ENCODE data around the gene IL17RA.

IL17RA gene

DNA sequence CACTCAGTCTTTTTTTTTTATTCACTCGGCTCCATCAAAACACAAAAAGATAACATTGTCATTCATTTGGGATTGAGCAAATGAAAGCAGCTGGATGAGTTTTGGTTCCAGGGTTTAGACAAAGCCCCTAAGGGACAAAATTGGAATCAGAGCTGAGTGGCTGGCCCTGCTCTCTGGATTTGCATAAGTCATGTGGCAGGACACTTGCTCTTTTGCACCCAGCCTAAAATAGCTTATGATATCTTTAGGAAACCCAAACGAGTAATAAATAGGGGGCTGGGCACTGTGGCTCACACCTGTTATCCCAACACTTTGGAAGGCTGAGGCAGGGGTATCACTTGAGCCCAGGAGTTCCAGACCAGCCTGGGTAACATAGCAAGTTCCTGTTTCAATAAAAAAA is 47.3 kb downstream of the IL17RA start:
- H3K9me3 ChIP-seq (ENCODE audit: control insufficient read depth, insufficient read depth, low read depth, low read length) = no peaks in the 10 kb centered on the region
- TF ChIP-seq, protein P1, sequence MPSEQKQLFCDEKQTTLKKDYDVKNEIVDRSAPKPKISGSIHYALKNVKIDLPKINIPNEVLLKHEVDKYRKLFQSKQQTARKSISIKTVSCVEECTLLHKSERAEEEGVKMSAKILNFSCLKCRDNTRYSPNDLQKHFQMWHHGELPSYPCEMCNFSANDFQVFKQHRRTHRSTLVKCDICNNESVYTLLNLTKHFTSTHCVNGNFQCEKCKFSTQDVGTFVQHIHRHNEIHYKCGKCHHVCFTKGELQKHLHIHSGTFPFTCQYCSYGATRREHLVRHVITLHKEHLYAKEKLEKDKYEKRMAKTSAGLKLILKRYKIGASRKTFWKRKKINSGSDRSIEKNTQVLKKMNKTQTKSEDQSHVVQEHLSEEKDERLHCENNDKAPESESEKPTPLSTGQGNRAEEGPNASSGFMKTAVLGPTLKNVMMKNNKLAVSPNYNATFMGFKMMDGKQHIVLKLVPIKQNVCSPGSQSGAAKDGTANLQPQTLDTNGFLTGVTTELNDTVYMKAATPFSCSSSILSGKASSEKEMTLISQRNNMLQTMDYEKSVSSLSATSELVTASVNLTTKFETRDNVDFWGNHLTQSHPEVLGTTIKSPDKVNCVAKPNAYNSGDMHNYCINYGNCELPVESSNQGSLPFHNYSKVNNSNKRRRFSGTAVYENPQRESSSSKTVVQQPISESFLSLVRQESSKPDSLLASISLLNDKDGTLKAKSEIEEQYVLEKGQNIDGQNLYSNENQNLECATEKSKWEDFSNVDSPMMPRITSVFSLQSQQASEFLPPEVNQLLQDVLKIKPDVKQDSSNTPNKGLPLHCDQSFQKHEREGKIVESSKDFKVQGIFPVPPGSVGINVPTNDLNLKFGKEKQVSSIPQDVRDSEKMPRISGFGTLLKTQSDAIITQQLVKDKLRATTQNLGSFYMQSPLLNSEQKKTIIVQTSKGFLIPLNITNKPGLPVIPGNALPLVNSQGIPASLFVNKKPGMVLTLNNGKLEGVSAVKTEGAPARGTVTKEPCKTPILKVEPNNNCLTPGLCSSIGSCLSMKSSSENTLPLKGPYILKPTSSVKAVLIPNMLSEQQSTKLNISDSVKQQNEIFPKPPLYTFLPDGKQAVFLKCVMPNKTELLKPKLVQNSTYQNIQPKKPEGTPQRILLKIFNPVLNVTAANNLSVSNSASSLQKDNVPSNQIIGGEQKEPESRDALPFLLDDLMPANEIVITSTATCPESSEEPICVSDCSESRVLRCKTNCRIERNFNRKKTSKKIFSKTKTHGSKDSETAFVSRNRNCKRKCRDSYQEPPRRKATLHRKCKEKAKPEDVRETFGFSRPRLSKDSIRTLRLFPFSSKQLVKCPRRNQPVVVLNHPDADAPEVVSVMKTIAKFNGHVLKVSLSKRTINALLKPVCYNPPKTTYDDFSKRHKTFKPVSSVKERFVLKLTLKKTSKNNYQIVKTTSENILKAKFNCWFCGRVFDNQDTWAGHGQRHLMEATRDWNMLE (tag by site-specific recombination; conservative IDR thresholded peaks at IDR 0.05; ENCODE audit: low read depth) = no peak
- TF ChIP-seq ZNF76 (tag by site-specific recombination; IDR thresholded peaks at IDR 0.05; ENCODE audit: borderline replicate concordance, low read depth) (no peak), ZNF658 (tag by site-specific recombination; IDR thresholded peaks at IDR 0.05) (no peak), ZNF530 (tag by site-specific recombination; IDR thresholded peaks at IDR 0.05; ENCODE audit: low read depth) (no peak), BCL11B (tag by site-specific recombination; IDR thresholded peaks at IDR 0.05; ENCODE audit: low read depth) (no peak)
- H3K36me3 ChIP-seq (ENCODE audit: control insufficient read depth in 2 of 2, insufficient read depth in 1 of 2, low read length in 2 of 2) = peaks cover 0 to 5% of the 10 kb centered on the region in 2 experiments; a peak in 2 of 3 replicates
- no peaks in the 10 kb centered on the region for H3K4me1 ChIP-seq (ENCODE audit: control insufficient read depth, insufficient read depth, low read length)
- no peak overlapping the region for H3K4me3 ChIP-seq (ENCODE audit: low read depth, low read length)
- CTCF ChIA-PET = interaction anchor here (0.7 to 1.3 kb wide), 3 partner anchors 18 to 40 kb away, joined by 3 to 7 read pairs (median 3); no protein-coding TSS in a partner anchor
- POLR2A ChIA-PET = interaction anchor here (0.9 kb wide), 1 partner anchor 27 kb away, joined by 3 read pairs; the partner anchor contains the start of gene HDHD5
- H3K27ac ChIP-seq (ENCODE audit: extremely low read depth, low read depth, low read length) = no peak overlapping the region

DNA sequence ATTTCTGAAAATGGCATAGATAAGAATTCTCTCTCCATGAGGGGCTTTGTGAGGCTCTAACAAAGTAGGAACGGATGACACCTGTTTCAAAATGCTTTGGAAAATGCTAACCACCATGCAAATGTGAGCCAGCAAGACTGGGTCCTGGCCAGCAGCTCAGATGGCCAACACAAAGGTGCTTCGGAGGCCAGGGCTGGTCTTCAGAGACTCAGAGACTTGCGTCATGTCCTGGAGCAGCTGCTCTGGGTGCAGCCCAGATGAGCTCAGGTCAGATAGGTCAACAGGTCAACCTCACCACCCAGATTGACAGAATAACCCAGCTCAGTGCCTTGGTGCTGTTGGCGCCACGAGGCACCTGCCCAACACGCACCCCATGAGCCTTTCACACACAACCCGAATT is 48.3 kb downstream of the IL17RA start:
- Histone ChIP-seq H3K36me3 (ENCODE audit: control insufficient read depth in 2 of 2, insufficient read depth in 1 of 2, low read length in 2 of 2) (peaks cover 3 to 14% of the 10 kb centered on the region in 2 experiments; a peak in 2 of 3 replicates), H3K9me3 (ENCODE audit: control insufficient read depth, insufficient read depth, low read depth, low read length) (no peaks in the 10 kb centered on the region), H3K4me3 (ENCODE audit: low read depth, low read length) (no peak overlapping the region), H3K4me1 (ENCODE audit: control insufficient read depth, insufficient read depth, low read length) (no peaks in the 10 kb centered on the region), H3K27ac (ENCODE audit: extremely low read depth, low read depth, low read length) (no peak overlapping the region)
- ChIA-PET POLR2A (interaction anchor here (1.2 kb wide), 1 partner anchor 39 kb away, joined by 3 read pairs; no protein-coding TSS in a partner anchor), CTCF (interaction anchor here (0.7 to 1.5 kb wide), 3 partner anchors 38 to 368 kb away, joined by 3 to 8 read pairs (median 3); no protein-coding TSS in a partner anchor)
- no peak for TF ChIP-seq ZNF19 (tag by site-specific recombination; IDR thresholded peaks at IDR 0.05; ENCODE audit: low read depth)
- no peak for TF ChIP-seq BCL11A (tag by site-specific recombination; IDR thresholded peaks at IDR 0.05; ENCODE audit: low read depth)
- TF ChIP-seq ZSCAN18 (tag by site-specific recombination; IDR thresholded peaks at IDR 0.05) = no peak

DNA sequence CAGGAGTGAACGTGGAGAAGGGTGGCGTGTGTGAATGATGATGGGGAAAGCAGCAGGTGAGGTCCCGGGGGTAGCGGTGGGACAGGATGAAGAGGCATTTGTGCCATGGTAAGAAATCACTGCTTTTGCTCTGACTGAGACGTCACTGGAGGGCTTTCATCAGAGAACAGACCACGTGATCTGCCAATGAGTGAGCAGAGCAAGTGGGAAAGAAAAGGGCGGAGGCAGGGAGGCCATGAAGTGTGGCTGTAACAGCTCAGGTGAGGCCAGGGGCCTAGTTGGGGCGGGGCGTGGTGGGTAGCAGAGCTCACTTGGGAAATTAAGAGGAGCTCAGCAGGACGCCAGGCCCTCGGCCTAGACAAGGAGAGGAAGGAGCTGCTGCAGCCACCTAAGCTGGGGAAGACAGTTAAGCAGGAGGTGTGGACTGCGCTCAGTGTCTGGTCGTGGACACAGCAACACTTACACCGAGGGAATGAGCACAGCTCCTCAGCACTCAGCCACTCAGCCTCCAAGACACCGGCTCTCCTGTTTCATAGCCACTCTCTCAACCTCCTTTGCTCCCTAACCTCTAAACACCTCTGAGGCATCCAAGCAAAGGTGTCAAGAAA is 50.5 kb downstream of the IL17RA start:
- POLR2A ChIA-PET = interaction anchor here (0.6 to 1.0 kb wide), 3 partner anchors 9 to 16 kb away, joined by 3 to 7 read pairs (median 3); no protein-coding TSS in a partner anchor
- Histone ChIP-seq H3K36me3 (ENCODE audit: control insufficient read depth in 2 of 2, insufficient read depth in 1 of 2, low read length in 2 of 2) (peaks cover 3 to 31% of the 10 kb centered on the region in 2 experiments; a peak in 2 of 3 replicates), H3K4me3 (ENCODE audit: low read depth, low read length) (no peak overlapping the region), H3K9me3 (ENCODE audit: control insufficient read depth, insufficient read depth, low read depth, low read length) (no peaks in the 10 kb centered on the region), H3K27ac (ENCODE audit: extremely low read depth, low read depth, low read length) (no peak overlapping the region), H3K4me1 (ENCODE audit: control insufficient read depth, insufficient read depth, low read length) (no peaks in the 10 kb centered on the region)
- CTCF ChIA-PET = interaction anchor here (0.6 kb wide), 1 partner anchor 424 kb away, joined by 3 read pairs; no protein-coding TSS in a partner anchor
- TF ChIP-seq KLF9 (tag by site-specific recombination; IDR thresholded peaks at IDR 0.05; ENCODE audit: low read depth) (no peak), ZNF404 (tag by site-specific recombination; IDR thresholded peaks at IDR 0.05) (no peak), KLF17 (tag by site-specific recombination; IDR thresholded peaks at IDR 0.05) (no peak), ZNF426 (tag by site-specific recombination; IDR thresholded peaks at IDR 0.05) (no peak), FEZF1 (tag by site-specific recombination; IDR thresholded peaks at IDR 0.05) (no peak), ZNF23 (tag by site-specific recombination; IDR thresholded peaks at IDR 0.05; ENCODE audit: borderline replicate concordance) (no peak), ZBTB20 (tag by site-specific recombination; IDR thresholded peaks at IDR 0.05) (no peak), ZNF571 (tag by site-specific recombination; IDR thresholded peaks at IDR 0.05) (no peak), HOXC10 (CRISPR knock-in tag; IDR thresholded peaks at IDR 0.05) (no peak), ZNF433 (tag by site-specific recombination; IDR thresholded peaks at IDR 0.05; ENCODE audit: low read depth) (no peak), ZNF366 (tag by site-specific recombination; conservative IDR thresholded peaks at IDR 0.05) (no peak), ZNF791 (tag by site-specific recombination; IDR thresholded peaks at IDR 0.05) (no peak)
- TF ChIP-seq, protein P2, sequence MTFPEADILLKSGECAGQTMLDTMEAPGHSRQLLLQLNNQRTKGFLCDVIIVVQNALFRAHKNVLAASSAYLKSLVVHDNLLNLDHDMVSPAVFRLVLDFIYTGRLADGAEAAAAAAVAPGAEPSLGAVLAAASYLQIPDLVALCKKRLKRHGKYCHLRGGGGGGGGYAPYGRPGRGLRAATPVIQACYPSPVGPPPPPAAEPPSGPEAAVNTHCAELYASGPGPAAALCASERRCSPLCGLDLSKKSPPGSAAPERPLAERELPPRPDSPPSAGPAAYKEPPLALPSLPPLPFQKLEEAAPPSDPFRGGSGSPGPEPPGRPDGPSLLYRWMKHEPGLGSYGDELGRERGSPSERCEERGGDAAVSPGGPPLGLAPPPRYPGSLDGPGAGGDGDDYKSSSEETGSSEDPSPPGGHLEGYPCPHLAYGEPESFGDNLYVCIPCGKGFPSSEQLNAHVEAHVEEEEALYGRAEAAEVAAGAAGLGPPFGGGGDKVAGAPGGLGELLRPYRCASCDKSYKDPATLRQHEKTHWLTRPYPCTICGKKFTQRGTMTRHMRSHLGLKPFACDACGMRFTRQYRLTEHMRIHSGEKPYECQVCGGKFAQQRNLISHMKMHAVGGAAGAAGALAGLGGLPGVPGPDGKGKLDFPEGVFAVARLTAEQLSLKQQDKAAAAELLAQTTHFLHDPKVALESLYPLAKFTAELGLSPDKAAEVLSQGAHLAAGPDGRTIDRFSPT (tag by site-specific recombination; IDR thresholded peaks at IDR 0.05) = no peak
